ENCODE measurements around the gene IL37.

The IL37 gene

DNA sequence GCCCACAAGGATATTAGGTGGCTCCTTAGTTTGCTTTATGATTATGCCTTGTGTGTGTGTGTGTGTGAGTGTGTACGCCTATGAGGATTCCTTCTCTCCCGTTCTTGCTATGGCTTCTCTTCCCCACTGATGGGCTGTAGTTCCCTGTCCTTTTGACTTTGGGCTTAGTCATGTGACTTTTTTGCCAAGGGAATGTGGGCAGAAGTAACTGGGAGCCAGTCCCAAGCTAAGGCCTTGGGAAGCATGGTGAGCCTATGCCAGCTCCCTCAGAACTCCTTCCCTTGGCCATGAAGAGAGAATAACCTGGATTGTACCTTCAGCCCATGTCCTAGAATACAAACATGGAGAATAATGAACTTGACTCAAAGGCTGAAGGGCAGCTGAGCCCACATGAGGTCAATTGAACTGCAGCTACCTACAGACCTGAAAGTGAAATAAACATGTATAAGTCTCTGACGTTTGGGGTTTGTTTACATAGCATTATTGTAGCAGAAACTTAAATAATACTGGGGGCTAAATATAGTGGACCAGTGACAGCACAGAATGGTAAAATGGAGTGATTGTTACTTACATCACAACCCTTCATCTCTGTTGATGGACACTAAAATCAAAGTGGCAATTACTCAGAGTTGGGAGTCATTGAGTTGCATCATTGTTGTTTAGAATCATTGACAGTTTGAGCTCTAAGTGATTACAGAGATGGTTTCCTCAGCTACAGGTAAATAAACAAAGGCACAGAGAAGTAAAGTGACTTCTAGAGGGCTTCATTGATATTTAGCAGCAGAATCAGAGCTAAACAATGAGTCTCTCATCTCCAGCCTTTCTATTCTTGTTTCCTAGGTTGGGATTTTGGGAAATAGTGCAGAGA lies 51.6 kb downstream of the IL37 start:
- DNase-seq = no peak

DNA sequence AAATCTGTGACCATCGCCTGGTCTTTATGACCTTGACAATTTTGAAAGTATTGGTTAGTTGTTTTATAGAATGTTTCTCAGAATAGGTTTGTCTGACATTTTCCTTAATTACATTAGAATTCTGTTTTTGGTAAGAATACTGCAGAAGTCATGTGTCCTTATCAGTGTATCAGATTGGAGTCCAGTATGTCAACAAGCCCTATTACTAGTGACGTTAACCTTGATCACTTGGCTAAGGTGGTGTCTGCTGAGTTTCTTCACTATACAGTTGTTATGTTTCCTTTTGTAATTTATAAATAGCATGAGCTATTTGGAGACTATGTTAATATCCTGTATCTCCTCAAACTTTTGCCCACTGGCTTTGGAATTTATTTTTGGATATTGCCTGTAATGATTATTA lies 56.1 kb downstream of the IL37 start:
- DNase-seq = no peak

Measured in GF-D8 (cell line).